ENCODE results near the gene TSPAN1.

- no peak for TF ChIP-seq CTCF (conservative IDR thresholded peaks at IDR 0.05; ENCODE audit: low read length)
- TF ChIP-seq EZH2phosphoT487 (IDR thresholded peaks at IDR 0.05; ENCODE audit: borderline replicate concordance): no peak
These were observed 44.3 kb upstream of the TSPAN1 start for GRCh38 chr1:46130606-46131005.
